Stimulated activated effector memory CD8-positive, alpha-beta T cell treated with anti-CD3 and anti-CD28 coated beads, Interleukin-12 subunit alpha, Interleukin-12 subunit beta, amount 100 ng/mL, for 72 hours (primary cell): ENCODE results near the gene ABHD8.

Experiments
- ATAC-seq: fragments of 150-1000 bp; cut with Tn5 transposase; 2 replicates; pipeline ENCODE4 v1.10.0; 2021
- DNase-seq, 2 donors: peaks; one replicate each; pipeline ENCODE4 v3.0.0; 2021 to 2022; ENCODE audit warnings: low spot score in 2 of 2
- H3K27ac Mint-ChIP-seq: one replicate; pipeline ENCODE4 v1.8.0; 2022; ENCODE audit warnings: mild to moderate bottlenecking, mixed read lengths
- H3K36me3 Mint-ChIP-seq: one replicate; pipeline ENCODE4 v1.8.0; 2022; ENCODE audit warnings: mild to moderate bottlenecking, mixed read lengths
- H3K4me1 Mint-ChIP-seq: one replicate; pipeline ENCODE4 v1.8.0; 2022; ENCODE audit warnings: mixed read lengths
- H3K4me3 Mint-ChIP-seq: one replicate; pipeline ENCODE4 v1.8.0; 2022; ENCODE audit warnings: mild to moderate bottlenecking, mixed read lengths
- H3K9me3 Mint-ChIP-seq: one replicate; pipeline ENCODE4 v1.8.0; 2022; ENCODE audit warnings: mixed read lengths

ABHD8 gene

GRCh38 chr19:17259118-17259780 is 44.0 kb downstream of the ABHD8 start:
- Mint-ChIP-seq H3K4me3 (no peak overlapping the region), H3K9me3 (no peaks in the 10 kb centered on the region), H3K36me3 (no peaks in the 10 kb centered on the region), H3K4me1 (peaks cover 9% of the 10 kb centered on the region), H3K27ac (no peak overlapping the region)
- DNase-seq, result no peak
- no peak for ATAC-seq

- peaks cover 7% of the 10 kb centered on the region for H3K4me1 Mint-ChIP-seq
- no peaks in the 10 kb centered on the region for H3K9me3 Mint-ChIP-seq
- no peak overlapping the region for H3K27ac Mint-ChIP-seq
- ATAC-seq, result no peak
- H3K36me3 Mint-ChIP-seq, result no peaks in the 10 kb centered on the region
- no peak overlapping the region for H3K4me3 Mint-ChIP-seq
- no peak for DNase-seq
Observed at GRCh38 chr19:17256130-17256529, 47.1 kb downstream of the ABHD8 start.

GRCh38 chr19:17255150-17255621 is 48.0 kb downstream of the ABHD8 start:
- ATAC-seq, result no peak
- H3K4me3 Mint-ChIP-seq, result no peak overlapping the region
- no peak for DNase-seq

GRCh38 chr19:17254636-17255035 is 48.6 kb downstream of the ABHD8 start:
- H3K27ac Mint-ChIP-seq, result no peak overlapping the region
- ATAC-seq, result no peak
- no peaks in the 10 kb centered on the region for H3K4me1 Mint-ChIP-seq
- no peaks in the 10 kb centered on the region for H3K36me3 Mint-ChIP-seq
- no peak for DNase-seq
- H3K9me3 Mint-ChIP-seq, result no peaks in the 10 kb centered on the region
- H3K4me3 Mint-ChIP-seq, result no peak overlapping the region

More at GRCh38 chr19:17255150-17255621, 48.0 kb downstream of the ABHD8 start:
- no peaks in the 10 kb centered on the region for H3K9me3 Mint-ChIP-seq
- no peaks in the 10 kb centered on the region for H3K4me1 Mint-ChIP-seq
- H3K36me3 Mint-ChIP-seq, result no peaks in the 10 kb centered on the region
- H3K27ac Mint-ChIP-seq, result no peak overlapping the region

- ATAC-seq (no peak), DNase-seq (no peak)
- Mint-ChIP-seq H3K4me1 (peaks cover 15% of the 10 kb centered on the region), H3K4me3 (no peak overlapping the region), H3K27ac (no peak overlapping the region), H3K9me3 (no peaks in the 10 kb centered on the region), H3K36me3 (peaks cover 6% of the 10 kb centered on the region)
Observed at GRCh38 chr19:17249887-17250548, 53.2 kb downstream of the ABHD8 start.

- ATAC-seq (no peak), DNase-seq (no peak)
- Mint-ChIP-seq H3K9me3 (no peaks in the 10 kb centered on the region), H3K27ac (no peak overlapping the region), H3K36me3 (peaks cover 6% of the 10 kb centered on the region), H3K4me1 (peaks cover 16% of the 10 kb centered on the region), H3K4me3 (no peak overlapping the region)
Observed at GRCh38 chr19:17248011-17248776, 55.0 kb downstream of the ABHD8 start.

- no peak for ATAC-seq
- H3K9me3 Mint-ChIP-seq, result no peaks in the 10 kb centered on the region
- H3K4me3 Mint-ChIP-seq, result peak overlapping the region; percentile 79
- peaks cover 22% of the 10 kb centered on the region for H3K4me1 Mint-ChIP-seq
- peak overlapping the region; percentile 74 for H3K27ac Mint-ChIP-seq
- peaks cover 6% of the 10 kb centered on the region for H3K36me3 Mint-ChIP-seq
- DNase-seq, result no peak
Observed at GRCh38 chr19:17246681-17247425, 56.4 kb downstream of the ABHD8 start.

GRCh38 chr19:17245535-17245984 is 57.7 kb downstream of the ABHD8 start, which contains the start of gene NR2F6:
NR2F6 (minus strand) TSS chr19:17245919; CDS start chr19:17245220, 699 bp downstream.
- Mint-ChIP-seq H3K9me3 (no peaks in the 10 kb centered on the region), H3K4me1 (peaks cover 22% of the 10 kb centered on the region), H3K36me3 (peaks cover 6% of the 10 kb centered on the region), H3K27ac (peak within 1 kb of the TSS; percentile 74), H3K4me3 (peak within 1 kb of the TSS; percentile 79)
- ATAC-seq, result no peak
- peak in 1 of 2 donors; percentile 75 for DNase-seq

- Mint-ChIP-seq H3K36me3 (peaks cover 6% of the 10 kb centered on the region), H3K4me1 (peaks cover 22% of the 10 kb centered on the region), H3K27ac (no peak overlapping the region), H3K4me3 (peak overlapping the region; percentile 62), H3K9me3 (no peaks in the 10 kb centered on the region)
- ATAC-seq, result peak; percentile 3
- DNase-seq, result no peak
Observed at GRCh38 chr19:17244618-17245534, 58.3 kb downstream of the ABHD8 start.

- H3K4me3 Mint-ChIP-seq, result peak overlapping the region; percentile 62
- peaks cover 22% of the 10 kb centered on the region for H3K4me1 Mint-ChIP-seq
- no peak for DNase-seq
- no peaks in the 10 kb centered on the region for H3K9me3 Mint-ChIP-seq
- peaks cover 6% of the 10 kb centered on the region for H3K36me3 Mint-ChIP-seq
- ATAC-seq, result no peak
- peak overlapping the region; percentile 50 for H3K27ac Mint-ChIP-seq
Observed at GRCh38 chr19:17243830-17244617, 59.2 kb downstream of the ABHD8 start.

- DNase-seq (no peak), ATAC-seq (no peak)
- no peaks in the 10 kb centered on the region for H3K9me3 Mint-ChIP-seq
- peak overlapping the region; percentile 50 for H3K27ac Mint-ChIP-seq
- peaks cover 6% of the 10 kb centered on the region for H3K36me3 Mint-ChIP-seq
- peaks cover 22% of the 10 kb centered on the region for H3K4me1 Mint-ChIP-seq
- H3K4me3 Mint-ChIP-seq, result peak overlapping the region; percentile 62
Observed at GRCh38 chr19:17243211-17243829, 59.9 kb downstream of the ABHD8 start.

GRCh38 chr19:17242431-17243208 is 60.6 kb downstream of the ABHD8 start:
- no peak for DNase-seq
- Mint-ChIP-seq H3K4me1 (peaks cover 22% of the 10 kb centered on the region), H3K27ac (no peak overlapping the region), H3K36me3 (peaks cover 6% of the 10 kb centered on the region), H3K9me3 (no peaks in the 10 kb centered on the region), H3K4me3 (no peak overlapping the region)
- ATAC-seq, result no peak
